C4-2B (cell line): ENCODE measurements around the gene OR10K1.

Experiments used
- H3K27ac ChIP-seq: fragments of 450-650 bp; 2 replicates; pipeline ENCODE4 v1.5.1; 2017
- ZFX ChIP-seq: fragments of 450-650 bp; IDR thresholded peaks from 2 replicates; pipeline ENCODE4 v1.6.1; 2017
- TF ChIP-seq, protein P1 (sequence below): fragments of 450-650 bp; conservative IDR thresholded peaks from 2 replicates; pipeline ENCODE4 v1.5.1; 2017; ENCODE audit warnings: mild to moderate bottlenecking

Gene OR10K1

DNA sequence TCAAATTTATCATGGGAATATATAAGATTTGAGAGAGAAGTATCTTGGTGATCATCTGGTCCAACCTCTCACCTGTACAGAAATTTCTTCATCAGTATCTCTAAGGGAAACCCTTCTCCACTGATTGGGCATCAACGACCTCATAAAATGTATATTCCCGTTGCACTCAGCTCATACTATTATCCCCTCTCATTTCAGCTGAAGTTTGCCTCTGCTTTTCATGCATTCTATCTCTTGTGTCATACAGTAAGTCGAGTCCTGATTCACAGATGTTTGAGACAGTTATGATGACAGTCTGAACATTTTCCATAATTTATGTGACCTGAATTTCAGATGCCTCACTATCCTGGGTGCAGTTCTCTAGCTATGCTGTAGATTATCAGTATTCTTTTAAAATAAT lies 31.4 kb downstream of the OR10K1 start:
- TF ChIP-seq, protein P1, sequence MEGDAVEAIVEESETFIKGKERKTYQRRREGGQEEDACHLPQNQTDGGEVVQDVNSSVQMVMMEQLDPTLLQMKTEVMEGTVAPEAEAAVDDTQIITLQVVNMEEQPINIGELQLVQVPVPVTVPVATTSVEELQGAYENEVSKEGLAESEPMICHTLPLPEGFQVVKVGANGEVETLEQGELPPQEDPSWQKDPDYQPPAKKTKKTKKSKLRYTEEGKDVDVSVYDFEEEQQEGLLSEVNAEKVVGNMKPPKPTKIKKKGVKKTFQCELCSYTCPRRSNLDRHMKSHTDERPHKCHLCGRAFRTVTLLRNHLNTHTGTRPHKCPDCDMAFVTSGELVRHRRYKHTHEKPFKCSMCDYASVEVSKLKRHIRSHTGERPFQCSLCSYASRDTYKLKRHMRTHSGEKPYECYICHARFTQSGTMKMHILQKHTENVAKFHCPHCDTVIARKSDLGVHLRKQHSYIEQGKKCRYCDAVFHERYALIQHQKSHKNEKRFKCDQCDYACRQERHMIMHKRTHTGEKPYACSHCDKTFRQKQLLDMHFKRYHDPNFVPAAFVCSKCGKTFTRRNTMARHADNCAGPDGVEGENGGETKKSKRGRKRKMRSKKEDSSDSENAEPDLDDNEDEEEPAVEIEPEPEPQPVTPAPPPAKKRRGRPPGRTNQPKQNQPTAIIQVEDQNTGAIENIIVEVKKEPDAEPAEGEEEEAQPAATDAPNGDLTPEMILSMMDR = no peak
- no peak for TF ChIP-seq ZFX
- no peak overlapping the region for H3K27ac ChIP-seq

- TF ChIP-seq, protein P1 = no peak
- no peak for TF ChIP-seq ZFX
- H3K27ac ChIP-seq = no peak overlapping the region
These were observed 33.2 kb downstream of the OR10K1 start for GRCh38 chr1:158494796-158495195.

GRCh38 chr1:158496374-158496773 lies 34.7 kb downstream of the OR10K1 start:
- no peak overlapping the region for H3K27ac ChIP-seq
- TF ChIP-seq ZFX = no peak
- TF ChIP-seq, protein P1 = peak; percentile 36

GRCh38 chr1:158506369-158506987 lies 44.8 kb downstream of the OR10K1 start:
- TF ChIP-seq, protein P1 = peak; percentile 65
- TF ChIP-seq ZFX = no peak
- H3K27ac ChIP-seq = no peak overlapping the region

DNA sequence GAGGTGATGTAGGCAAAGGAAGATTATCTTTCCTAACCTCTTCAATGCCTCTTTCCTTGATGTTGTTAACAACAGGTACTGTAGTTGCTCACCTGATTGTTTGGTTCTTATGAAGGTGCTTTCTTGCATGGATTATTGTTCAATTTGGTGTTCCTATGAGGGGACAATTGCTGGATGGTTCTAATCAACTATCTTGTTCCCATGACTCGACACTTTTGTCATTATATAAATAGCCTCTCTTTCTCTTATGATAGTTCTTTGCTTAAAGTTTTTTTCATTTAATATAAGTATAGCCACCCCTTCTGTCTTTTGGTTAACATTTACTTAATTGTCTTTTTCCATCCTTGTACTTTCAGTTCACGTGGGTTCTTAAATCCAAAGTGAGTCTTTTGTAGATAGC lies 45.9 kb downstream of the OR10K1 start:
- TF ChIP-seq, protein P1 = no peak
- no peak for TF ChIP-seq ZFX
- no peak overlapping the region for H3K27ac ChIP-seq

GRCh38 chr1:158509471-158510156 lies 48.0 kb downstream of the OR10K1 start:
- no peak overlapping the region for H3K27ac ChIP-seq
- TF ChIP-seq, protein P1 = no peak
- TF ChIP-seq ZFX = no peak

GRCh38 chr1:158516966-158517365 lies 55.3 kb downstream of the OR10K1 start:
- TF ChIP-seq ZFX = no peak
- TF ChIP-seq, protein P1 = no peak
- H3K27ac ChIP-seq = no peak overlapping the region
